G401 (cell line): ENCODE measurements around the gene PHLDB1. TPM values are rescaled to one million over a fixed set of nuclear protein-coding genes. Genes with fewer than 3 reads are reported as not detected.
"Not testable (repeated sequence)": the region's sequence is repeated elsewhere in the genome, so short reads cannot be mapped to it uniquely, and the experiment has no call there.

Experiments
- DNase-seq: peaks from one replicate; pipeline ENCODE4 v3.0.0-alpha.2; 2015; ENCODE audit warnings: low spot score
- in situ Hi-C: cut with HindIII; loops from 2 replicates; pipeline ENCODE4 v1.10.0; 2016; ENCODE audit warnings: low sequenced_read_pairs, mixed read lengths
- total RNA-seq: library from RNA; depleted of rRNA; stranded (reverse); fragments of >200 nt; shearing (Covaris generic); gene quantifications from 2 replicates; pipeline ENCODE4 v1.2.3, GENCODE V29; 2014

The PHLDB1 gene
- total RNA-seq, 1 experiment from 2014 or later: 40.6 TPM

- DNase-seq: no peak
- in situ Hi-C loops: no loop called here
Measured at GRCh38 chr11:118670063-118670462, 62.6 kb downstream of the PHLDB1 start.

GRCh38 chr11:118671254-118671653, 63.8 kb downstream of the PHLDB1 start:
- DNase-seq: no peak
- in situ Hi-C loops: no loop called here

- no peak for DNase-seq
- in situ Hi-C loops: no loop called here
Measured at GRCh38 chr11:118672846-118673245, 65.4 kb downstream of the PHLDB1 start.

GRCh38 chr11:118673361-118674081, 66.1 kb downstream of the PHLDB1 start:
- in situ Hi-C loops: no loop called here
- peak; percentile 79 for DNase-seq

GRCh38 chr11:118674082-118674435, 66.6 kb downstream of the PHLDB1 start:
- in situ Hi-C loops: no loop called here
- no peak for DNase-seq

DNA sequence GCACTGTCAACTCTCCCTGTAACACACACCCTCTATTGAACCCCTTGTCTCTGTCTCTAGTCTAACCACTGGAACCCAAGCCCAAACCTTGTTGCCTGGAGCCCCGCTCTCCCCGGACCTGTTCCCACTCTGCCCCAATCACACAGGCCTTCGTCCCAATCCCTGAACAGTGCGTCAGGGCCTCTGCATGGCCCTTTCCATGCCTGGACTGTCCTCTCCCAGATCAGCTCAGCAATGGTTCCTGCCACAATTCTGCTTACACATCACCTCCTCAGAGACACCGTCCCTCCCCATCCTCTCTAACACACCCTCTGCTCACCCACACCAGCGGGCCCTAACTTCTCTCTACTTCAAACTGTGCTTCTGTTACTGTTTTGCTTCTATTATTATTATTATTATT, 70.6 kb downstream of the PHLDB1 start:
- no peak for DNase-seq
- in situ Hi-C loops: no loop called here

DNA sequence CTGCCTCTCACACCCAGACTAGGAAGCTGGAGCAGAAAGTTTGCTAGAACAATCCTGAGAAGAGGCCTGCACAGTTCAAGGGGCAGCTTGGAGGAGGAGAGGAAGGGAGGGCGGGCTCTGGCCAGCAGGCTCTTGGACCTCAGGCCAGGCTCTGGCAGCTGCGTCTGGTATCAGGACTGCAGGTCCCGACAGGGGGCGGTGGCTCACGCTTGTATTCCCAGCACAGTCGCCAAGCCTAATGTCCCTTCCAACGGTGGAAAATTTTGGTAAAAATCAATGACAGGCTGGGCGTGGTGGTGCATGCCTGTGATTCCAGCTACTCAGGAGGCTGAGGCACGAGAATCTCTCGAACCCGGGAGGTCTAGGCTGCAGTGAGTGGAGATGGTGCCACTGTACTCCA, 71.5 kb downstream of the PHLDB1 start:
- in situ Hi-C loops: not testable (repeated sequence)
- DNase-seq: peak; percentile 91

DNA sequence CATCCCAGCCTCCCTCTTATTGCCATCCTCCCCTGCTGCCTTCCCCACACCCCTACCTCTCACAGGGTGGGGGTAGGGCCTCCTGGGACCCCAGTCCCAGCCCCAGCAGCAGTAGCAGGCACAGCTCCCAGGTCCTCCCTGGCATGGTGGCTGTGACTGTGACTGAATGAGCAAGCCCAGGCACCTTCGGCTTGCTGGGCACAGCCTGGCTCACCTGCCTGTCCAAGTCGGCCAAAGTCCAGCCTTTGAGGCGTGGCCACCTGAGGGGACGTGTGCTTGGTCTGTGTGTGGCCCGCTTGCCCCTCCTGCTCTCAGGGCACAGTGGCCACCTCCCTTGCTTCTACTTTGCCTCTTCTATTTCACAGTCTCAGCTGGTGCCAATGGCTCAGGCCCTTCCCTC, 72.1 kb downstream of the PHLDB1 start, which contains the start of gene TREH:
TREH (minus strand) TSS at position 168 of the 400 bp plus-strand sequence; CDS start at position 145, 23 bp downstream.
- in situ Hi-C loops: no loop called here
- peak; percentile 66 for DNase-seq

GRCh38 chr11:118682372-118682771, 75.0 kb downstream of the PHLDB1 start:
- no peak for DNase-seq
- in situ Hi-C loops: no loop called here

- in situ Hi-C loops, DNase-seq: not testable (repeated sequence)
Measured at GRCh38 chr11:118682939-118683338, 75.5 kb downstream of the PHLDB1 start.

DNA sequence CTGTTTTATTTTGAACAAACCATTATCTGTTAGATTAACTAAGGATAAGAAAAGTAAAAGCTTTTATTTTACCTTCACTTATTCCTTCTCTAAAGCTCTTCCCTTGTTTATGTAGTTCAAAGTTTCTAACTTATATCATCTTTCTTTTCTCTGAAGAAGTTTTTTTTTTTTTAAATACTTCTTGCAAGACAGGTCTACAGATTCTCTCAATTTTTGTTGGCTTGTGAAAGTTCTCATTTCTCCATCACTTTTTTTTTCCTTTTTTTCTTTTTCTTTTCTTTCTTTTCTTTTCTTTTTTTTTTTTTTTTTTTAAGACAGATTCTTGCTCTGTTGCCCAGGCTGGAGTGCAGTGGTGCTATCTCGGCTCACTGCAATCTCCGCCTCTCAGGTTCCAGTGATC, 76.8 kb downstream of the PHLDB1 start:
- no peak for DNase-seq
- in situ Hi-C loops: no loop called here

- in situ Hi-C loops: no loop called here
Measured at GRCh38 chr11:118687906-118688305, 80.5 kb downstream of the PHLDB1 start.

GRCh38 chr11:118688339-118688738, 80.9 kb downstream of the PHLDB1 start:
- in situ Hi-C loops, DNase-seq: not testable (repeated sequence)

More at GRCh38 chr11:118687906-118688305, 80.5 kb downstream of the PHLDB1 start:
- no peak for DNase-seq

- DNase-seq: no peak
Measured at GRCh38 chr11:118688851-118689502, 81.6 kb downstream of the PHLDB1 start.

DNA sequence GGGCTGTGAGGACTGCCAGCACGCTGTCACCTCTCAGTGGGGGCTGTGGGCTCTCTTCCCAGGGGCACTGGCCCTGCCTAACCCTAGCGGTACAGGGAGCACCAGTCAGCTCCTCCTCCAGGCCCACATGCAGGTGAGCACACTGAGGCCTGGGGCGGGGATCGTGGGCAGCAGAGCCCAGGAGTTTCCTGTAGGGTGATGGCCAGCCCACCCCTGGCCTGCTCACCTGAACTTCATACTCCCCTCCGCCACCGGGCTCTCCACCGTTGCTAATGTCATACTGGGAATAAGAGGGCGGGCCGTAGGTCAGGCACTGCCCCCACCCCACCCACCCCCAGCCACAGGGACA, 82.1 kb downstream of the PHLDB1 start:
- in situ Hi-C loops: no loop called here
- DNase-seq: no peak

More at GRCh38 chr11:118688851-118689502, 81.6 kb downstream of the PHLDB1 start:
- in situ Hi-C loops: no loop called here

GRCh38 chr11:118689852-118690552, 82.6 kb downstream of the PHLDB1 start:
- in situ Hi-C loops: no loop called here
- peak; percentile 86 for DNase-seq

GRCh38 chr11:118690553-118691304, 83.3 kb downstream of the PHLDB1 start:
- in situ Hi-C loops: no loop called here
- no peak for DNase-seq

DNA sequence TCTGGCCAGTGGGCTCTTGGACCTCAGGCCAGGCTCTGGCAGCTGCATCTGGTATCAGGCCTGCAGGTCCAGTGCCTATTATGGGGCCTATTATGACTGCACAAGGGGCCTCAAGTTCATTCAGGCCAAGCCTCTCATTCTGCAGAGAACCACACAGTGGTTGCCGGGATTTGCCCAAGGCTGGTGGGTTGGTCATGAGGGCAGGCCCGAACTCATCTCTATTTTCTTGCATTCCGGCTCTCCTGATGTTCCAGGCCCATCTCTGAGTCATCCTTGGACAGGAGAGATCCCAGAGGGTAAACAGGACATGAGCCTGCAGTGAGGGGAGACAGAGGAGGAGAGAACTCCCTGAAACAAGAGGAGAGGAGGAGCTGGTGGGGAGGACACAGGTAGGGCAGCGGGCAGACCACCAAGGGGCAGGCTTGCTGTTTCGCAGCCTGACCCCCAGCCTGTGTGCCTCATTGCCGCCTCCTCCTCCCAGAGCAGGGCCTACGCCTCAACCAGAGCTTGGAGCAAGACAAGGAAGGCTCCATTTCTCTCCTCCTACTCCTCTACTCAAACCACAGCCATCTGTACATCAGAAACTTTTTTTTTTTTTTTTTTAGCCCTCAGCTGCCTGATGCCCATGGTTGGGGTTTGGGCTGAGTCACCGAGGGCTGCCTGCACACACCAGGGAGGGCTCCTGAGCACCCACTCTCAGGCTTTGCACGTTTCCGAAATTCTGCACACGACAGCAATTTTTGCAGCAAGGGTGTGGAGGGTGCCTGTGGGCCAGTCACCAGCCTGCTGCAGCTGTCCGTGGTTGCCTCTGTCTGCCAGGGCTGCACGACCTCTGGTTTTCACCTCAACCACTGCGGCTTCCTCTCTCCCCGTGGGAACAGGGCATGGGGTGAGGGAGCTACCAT, 84.8 kb downstream of the PHLDB1 start:
- in situ Hi-C loops: no loop called here
- no peak for DNase-seq

DNA sequence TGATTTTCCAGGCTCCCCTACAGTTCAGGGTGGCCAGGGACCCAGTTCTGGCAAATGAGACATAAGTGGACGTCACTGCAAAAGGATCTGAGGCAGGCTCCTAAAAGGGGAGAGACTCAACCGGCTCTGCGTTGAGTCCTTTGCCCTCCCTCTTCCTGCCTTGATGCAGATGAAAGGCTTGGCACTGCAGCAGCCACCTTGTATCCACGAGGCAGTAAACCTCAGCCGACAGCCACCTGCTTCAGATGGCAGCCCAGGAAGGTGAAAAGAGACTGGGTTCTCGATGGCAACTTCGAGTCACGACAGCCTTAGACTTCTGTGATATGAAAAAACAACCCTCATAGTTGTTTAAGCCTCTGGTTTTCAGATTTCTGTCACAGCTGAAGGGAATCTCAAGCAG, 86.8 kb downstream of the PHLDB1 start:
- no peak for DNase-seq
- in situ Hi-C loops: no loop called here
